Epidermal melanocyte (primary cell): ENCODE results near the gene USP20.

Experiments used
- DNase-seq: peaks from one replicate; pipeline ENCODE4 v3.0.0; 2011; ENCODE audit warnings: low spot score; ENCODE audit not compliant: insufficient read length

USP20 gene

DNA sequence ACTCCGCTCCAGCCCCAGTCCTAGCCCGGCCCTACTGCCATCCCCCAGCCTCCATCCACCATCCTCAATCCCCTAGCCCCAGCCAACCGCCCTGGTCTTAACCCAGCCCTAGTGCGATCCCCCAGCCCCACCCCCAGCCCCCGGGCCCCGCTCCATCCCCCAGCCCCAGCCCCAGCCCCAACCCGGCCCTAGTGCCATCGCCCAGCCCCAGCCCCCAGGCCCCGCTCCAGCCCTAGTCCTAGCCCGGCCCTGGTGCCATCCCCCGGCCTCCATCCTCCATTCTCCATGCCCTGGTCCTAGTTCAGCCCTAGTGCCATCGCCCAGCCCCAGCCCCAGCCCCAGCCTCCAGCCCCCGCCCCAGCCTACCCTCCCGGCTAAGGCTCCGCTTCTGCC lies 11.7 kb upstream of the USP20 start:
- no peak for DNase-seq

DNA sequence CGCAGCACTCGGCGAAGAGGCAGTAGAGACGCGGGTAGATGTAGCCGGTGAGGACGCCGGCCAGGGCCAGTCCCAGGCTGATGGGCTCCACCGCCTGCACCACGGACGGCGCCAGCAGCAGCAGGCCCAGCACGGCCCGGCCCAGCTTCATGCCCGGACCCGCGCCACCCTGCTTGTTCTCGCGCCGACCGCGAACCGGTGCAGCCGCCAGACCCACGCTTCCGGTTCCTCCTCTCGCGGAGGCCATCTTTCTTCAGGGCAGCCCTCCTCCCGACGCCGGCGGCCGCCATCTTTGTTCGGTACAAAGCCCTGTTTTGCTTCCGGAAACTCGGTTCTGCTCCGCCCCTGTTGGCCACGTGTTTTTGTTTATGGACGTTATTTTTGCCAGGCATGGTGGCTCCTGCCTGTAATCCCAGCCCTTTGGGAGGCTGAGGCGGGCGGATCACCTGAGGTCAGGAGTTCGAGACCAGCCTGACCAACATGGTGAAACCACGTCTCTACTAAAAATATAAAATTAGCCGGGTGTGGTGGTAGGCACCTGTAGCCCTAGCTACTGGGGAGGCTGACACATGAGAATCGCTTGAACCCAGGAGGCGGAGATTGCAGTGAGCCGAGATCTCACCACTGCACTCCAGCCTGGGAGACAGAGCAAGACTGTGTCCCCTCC lies 11.2 kb upstream of the USP20 start, which contains the start of gene TOR1A:
TOR1A (minus strand) TSS at position 202 of the 667 bp plus-strand sequence; CDS start at position 151, 51 bp downstream.
- DNase-seq = peak; percentile 94

DNA sequence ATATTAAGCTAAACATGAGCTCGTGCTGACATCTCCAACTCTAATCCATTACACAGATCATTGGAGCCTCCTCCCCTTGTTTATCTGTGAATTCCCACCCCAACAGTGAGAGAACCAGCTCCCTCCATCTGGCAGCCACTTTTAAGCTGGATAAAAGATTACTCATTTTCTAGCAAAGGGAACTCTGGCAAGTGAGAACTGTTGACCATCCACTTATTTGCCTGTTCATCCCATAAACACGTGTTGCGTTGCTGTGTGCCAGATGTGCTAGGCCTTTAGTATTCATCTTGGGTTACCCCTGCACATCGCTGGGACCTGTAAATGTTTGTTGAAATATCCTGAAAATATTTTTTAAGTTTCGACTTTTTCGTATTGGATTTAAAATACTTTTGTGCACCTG lies 8.9 kb upstream of the USP20 start:
- no peak for DNase-seq

DNA sequence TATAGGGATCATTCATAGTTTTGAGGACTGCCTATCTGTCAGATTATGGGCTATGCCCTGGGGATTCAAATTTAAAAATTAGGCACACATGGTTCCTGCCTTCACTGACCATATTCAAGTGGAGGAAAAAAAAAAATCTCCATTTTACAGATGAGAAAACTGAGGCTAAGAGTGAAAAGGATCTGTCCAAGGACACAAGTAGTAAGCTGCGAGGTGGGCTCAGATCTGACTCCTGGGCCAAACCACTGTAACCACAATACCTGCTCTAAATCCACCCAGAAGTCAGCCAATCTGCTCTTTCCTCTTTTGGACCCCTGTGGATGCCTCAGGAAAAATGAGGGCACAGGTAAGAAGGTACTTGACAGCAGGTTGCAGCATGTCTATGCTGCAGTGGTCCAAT lies 8.5 kb upstream of the USP20 start:
- no peak for DNase-seq

DNA sequence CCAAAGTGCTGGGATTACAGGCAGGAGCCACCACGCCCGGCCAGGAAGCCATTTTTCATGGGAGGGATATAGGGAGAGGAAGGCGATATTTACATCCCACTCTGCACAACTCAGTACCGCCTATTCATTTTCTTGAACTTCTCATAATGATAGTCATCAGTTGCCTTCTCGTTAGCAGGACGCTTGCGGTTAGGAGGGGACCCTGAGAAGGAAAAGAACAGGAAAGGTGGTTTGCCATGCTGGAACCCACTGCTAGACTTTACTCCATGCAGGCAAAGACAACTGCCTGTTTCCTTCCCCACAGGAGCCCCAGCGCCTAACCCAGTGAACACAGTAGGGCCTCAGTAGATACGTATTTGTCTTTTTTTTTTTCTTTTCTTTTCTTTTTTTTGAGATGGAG lies 7.2 kb upstream of the USP20 start:
- DNase-seq = no peak

DNA sequence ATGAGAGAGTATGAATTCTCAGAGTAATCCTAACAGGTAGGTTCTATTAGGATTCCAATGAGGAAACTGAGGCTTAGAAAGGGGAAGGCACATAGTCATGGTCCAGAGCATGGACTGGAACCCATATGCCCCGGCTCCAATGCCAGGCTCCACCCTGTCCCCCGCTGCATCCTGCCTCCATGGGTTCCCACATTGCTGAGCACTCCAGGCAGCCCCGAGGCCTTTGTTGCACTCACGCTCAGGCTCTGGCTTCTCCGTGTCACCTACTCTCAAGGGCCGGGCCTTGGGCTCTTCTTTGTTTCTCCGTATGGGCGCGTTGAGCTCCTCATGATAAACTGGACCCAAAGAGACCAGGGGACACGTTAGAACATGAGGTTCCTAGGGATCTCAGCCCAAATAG lies 6.3 kb upstream of the USP20 start:
- DNase-seq = no peak

DNA sequence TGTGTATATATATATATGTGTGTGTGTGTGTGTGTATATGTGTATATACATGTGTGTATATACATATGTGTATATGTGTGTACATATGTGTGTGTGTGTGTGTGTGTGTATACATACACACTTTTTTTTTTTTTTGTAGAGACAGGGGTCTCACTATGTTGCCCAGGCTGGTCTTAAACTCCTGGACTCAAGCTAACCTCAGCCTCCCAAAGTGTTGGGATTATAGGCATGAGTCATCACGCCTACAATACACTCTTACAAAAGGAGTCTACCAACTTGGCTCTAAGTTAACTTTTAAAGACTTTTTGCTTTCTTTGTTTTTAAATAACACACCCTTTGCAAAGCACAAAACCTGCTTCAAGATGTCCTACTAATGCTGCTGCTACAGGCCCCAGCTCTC lies 2.3 kb upstream of the USP20 start:
- no peak for DNase-seq

DNA sequence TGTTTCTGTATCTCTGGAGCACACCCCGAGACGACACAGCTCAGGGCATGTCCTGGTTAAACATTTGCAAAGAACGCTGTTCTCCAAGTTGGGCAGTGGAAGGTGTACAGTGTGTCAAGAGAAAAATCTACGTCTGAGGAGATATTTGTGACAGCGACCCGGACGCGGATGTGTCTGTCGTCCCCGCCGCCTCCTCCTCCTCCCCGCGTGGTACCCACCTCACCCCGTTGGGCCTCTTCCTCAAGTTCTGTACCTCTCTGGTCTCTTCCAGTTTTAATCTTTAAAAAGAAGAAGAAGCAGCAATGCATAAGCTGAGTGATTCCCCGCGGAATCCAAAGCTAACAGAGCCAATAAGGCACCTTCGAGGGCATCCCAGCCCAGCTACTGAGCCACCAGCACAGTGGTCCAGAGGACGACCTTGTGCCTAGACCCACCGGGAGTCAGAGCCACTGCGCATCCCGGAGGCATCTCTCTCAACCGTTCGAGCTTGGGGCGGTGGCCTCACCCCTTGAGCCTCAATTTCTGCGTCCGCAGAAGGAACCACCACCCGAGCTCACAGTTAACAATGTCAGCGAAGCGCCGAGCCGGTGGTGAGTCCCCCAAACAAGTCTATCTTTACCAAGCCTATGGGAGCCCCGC lies 650 bp upstream of the USP20 start:
- no peak for DNase-seq

DNA sequence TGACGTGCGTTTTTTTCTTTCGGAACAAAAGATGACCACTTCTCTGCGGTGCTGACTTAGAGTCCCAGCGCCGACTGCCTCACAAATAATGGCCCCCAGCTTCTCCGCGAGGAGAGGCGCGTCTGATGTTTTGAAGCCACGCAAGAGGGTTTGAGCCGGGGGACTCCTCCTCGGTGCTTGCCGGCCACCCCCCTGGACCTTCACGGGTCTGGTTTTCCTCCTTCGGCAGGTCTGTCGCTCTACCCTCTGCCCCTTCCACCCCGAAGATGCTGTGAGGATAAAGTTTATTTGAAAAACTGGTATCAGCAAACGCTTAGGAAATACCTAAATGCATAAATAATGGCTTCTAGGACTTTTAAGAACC lies 584 bp downstream of the USP20 start:
- no peak for DNase-seq

DNA sequence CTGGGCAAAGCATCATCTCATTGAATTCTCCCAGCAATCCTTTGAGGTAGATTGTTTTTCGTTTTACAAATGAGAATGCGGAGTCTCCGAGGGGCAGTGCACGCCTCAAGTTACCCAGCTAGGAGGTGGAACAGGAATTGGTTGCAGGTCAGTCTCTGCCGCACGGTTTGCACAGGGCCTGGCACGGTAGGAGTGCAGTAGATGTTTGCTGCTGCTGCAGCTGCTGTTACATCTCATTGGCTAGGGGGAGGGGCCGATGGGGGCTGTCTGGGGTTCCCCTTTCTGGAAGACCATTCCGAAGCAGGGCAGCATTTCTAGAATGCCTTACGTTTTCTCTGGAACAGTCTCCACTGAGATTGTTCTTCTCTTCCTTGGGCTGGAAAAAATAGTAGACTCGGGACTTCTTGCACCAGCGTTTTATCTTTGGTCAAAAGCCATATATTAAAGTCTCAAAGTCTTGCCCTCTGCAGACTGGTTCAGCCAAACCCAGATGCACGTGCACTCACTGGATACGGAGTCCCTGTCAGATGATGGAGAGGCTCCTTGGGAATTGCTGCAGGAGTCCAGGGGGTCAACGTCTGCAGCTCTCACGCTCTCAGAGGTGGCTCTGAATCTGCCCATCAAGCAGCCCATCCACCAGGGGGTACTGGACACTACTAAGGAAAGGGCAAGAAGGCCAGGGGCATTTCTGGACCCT lies 1.2 kb downstream of the USP20 start:
- no peak for DNase-seq

DNA sequence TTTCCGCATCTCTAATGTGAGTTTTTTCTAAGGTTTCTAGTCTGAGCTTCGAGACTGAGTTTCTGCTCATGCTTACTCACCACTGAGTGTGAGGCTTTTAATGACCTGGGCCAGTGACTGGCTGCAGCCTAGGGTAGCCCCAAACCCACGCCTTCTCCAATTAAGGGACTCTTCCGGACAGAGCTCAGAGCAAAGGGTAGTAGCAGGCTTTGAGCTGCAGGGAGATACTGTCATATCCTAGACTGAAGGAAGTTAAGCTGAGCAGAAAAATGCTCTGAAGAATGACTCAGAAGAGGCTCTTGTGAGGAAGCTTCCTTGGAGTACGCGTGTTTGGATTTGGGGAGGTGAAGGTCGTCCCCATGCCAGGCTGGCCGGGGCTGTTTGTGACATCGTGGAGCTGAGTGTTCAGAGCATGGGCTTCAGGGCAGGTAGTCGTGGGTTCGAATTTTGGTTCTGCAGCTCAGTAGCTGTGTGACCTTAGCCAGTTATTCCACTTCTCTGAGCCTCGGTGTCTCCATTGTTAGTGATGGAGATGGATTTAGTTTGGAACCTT lies 3.5 kb downstream of the USP20 start:
- DNase-seq = no peak

DNA sequence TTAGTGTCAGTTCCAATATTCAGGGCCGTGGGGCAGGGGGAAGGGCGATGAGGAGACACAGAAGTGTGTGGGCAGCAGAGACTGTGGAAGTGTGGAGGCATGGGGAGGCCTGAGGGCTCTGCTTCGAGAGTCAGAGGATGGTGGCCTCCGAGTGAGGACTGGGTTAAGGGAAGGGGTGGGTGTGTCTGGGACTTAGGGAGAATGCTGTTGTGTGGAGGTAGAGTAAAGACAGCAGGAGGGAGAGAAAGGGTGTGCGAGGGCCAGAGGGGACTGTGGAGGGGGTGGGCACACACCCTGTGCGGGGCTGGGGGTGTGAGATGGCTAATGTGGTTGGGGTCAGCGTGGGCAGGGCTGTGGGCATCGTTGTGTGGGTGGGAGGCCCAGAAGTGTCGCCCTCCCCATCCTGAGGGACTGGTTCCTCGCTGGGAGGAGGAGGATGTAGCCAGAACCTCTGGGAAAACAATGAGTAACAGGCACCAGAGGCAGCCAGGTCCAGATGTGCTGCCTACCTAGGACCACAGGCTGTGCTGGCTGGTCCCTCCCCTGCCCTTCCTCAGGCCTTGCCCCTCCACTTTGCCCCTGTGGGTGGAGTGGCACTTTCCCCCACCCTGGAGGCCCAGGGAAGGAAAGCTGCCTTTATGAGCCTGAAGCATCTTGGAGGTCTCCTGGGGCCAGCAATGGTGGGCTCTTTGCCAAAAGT lies 4.2 kb downstream of the USP20 start:
- DNase-seq = no peak

DNA sequence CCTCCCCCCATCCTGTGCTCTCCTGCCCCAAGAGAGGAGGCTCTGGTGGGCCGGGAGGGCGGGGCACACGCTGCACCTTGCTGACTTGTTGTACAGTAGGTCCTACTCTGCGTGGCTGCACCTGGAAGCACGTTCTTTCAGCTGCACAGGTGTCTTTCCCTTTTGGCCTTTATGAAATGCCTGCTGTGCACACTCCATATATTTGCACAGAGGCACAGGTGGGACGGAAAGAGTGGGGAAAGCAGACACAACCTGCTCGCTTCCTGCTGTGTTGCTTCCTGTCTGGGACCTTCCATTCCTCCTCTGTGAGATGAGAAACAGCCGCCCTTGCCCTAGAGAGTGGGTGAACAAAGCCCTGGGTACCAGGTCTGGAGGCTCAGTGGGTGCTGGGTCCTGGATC lies 4.8 kb downstream of the USP20 start:
- no peak for DNase-seq

DNA sequence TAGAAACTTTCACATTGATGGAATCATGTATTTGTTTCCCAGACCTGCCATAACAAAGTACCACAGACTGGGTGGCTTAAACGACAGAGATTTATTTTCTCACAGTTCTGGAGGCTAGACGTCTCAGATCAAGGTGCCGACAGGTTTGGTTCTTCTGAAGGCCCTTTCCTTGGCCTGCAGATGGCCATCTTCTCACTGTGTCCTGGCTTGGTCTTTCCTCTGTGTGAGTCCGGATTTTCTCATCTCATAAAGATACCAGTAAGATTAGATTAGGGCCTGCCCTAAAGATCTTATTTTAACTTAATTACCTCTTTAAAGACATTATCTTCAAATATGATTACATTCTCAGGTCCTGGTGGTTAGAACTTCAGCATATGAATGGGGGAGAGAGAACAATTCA lies 5.8 kb downstream of the USP20 start:
- DNase-seq = no peak

DNA sequence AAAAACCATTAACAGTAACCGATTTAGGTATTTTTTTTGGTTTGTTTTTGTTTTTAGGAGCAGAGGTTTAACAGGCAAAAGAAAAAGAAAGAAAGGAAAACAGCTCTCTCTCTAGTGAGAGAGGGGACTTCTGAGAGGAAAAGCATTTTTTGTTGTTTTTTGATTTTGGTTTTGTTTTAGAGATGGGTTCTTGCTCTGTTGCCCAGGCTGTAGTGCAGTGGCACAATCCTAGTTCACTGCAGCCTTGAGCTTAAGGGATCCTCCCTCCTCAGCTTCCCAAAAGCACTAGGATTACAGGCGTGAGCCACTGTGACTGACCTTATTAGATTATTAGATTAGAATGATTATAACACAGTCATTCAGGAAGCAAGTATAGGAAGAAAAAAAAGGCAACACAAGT lies 10.1 kb downstream of the USP20 start:
- DNase-seq = no peak

DNA sequence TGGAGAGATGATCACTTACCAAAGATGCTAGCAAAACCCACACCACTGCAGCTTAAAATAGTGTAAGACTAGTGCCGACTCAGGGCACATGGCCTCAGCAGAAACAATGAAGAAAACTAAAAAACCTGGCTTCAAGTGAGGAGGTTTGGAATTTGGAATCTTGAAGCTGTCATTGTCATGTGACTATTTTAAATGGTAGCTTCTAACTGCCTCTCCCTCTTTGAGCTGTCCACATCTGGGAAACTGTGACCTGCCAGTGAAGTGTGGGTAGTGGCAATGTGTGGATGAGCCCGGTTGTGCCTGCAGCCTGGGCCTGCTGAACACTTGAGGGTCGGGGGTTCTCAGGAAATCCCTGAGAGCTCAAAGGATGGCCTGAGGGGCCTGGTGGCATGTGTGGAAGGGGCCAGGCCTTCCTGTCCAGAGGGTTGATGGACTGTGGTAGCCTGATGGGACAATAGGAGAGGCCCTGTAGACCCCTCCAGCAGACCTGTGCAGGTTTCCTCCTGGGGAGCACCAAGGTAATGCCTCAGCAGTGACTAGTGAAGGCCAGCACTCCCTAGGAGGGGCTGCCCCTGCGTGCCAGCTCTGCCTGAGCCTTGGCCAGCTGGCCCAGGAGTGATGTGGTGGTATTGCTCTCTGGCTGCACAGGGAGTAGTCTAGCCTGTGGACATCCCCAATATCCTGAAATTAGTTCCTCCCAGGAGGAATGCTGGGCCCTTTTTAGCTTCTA lies 13.6 kb downstream of the USP20 start:
- DNase-seq = no peak

DNA sequence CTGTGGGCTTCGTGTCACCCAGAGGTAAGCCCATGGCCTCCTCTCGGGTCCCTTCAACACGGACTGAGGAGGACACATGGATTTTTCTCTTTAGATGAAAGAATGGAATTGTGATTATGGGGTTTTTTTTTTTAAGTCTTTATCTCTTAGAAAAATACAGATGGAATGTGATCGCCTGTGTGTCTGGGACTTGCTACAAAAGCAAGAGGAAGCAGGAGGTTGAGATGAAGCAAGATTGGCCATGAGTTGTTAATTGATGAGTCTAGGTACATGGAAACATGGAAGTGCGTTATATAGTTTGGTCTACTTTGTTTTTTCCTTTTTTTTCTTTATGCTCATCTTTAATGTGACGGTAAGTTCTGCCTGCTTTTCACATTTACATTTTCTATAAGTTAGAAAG lies 14.6 kb downstream of the USP20 start:
- DNase-seq = no peak

DNA sequence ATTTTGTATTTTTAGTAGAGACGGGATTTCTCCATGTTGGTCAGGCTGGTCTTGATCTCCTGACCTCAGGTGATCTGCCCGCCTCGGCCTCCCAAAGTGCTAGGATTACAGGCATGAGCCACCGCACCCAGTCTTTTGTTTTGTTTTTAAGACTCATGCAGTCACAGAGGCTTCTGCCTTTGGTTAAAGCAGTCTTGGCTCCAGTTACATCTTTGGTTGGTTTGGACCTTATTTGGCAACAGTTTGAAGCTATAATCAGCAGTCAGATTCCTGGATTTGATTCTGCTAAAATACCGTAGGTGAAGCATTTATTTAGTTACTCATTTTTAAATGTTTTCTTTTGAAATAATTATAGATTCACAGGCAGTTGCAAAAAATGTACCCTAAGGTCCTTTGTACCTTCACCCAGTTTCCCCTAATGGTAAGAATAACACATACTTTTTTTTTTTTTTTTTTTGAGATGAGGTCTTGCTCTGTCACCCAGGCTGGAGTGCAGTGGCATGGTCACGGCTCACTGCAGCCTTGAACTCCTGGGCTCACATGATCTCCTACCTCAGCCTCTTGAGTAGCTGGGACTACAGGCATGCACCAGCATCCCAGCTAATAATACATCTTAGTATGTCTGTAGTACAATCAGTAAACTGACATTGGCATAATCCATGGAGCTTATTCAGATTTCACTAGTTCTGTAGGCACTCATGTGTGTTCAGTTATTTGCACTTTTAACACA lies 15.7 kb downstream of the USP20 start:
- no peak for DNase-seq

DNA sequence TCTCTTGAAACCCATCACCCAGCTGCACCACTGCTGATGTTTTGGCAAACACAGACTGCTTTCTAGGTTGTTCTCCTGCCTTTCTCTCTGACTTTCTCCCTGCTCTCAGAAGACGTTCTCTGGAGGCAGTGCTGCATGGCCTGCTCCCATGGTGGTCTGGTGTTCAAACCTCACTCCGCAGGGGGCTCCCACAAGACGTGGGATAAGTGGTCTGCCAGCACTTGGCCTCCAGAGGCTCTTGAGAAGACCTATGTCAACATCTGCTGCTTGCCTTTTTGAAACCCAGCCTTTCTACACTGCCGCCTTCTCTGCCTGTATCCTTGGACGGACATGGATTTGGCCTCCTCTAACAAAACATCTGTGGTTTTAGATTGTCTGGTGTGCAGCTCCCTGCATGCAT lies 16.6 kb downstream of the USP20 start:
- no peak for DNase-seq

DNA sequence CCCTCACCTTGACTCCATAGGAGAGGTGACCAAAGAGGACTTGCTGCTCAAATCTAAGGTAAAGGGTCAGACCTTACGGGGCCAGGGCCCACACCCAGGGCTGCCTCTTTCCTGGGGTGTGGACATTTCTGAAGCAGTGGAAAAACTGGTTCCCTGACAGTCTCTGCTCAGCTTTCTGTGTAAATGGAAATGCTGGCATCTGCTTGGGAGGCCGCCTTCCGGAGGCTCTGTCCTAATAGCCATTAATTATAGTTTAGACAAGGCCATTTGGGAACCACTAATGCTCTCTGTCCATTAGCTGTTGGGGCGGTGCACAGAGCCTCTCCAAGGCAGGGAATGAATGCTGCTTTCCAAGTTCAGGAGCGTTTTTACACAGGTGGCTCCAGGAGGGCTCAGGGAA lies 17.3 kb downstream of the USP20 start:
- no peak for DNase-seq

DNA sequence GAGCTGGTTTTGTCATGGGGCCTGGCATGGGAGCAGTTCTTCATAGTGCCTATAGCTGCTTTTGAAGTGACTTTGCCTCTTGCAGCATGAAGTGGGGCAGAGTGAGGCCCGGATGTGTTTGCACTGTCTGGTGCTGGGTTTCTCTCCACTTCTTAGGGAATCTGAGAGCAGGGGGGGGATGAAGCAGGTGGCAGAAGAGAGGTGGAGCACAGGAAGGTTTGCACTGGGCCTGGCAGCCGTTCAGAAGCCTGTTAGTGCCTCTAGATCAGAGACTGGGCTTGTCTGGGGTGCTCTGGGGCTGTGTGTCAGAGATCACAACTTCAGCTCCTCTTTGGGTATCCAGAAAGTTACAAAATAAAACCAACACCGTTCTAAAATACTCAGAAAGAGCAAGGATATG lies 18.4 kb downstream of the USP20 start:
- DNase-seq = no peak
